Hepatocyte (in vitro differentiated cells): ENCODE results near the gene FAM120B. TPM values are rescaled to one million over a fixed set of nuclear protein-coding genes. Genes with fewer than 3 reads are reported as not detected.

ENCODE experiments used
- DNase-seq: peaks from one replicate; pipeline ENCODE4 v3.0.0-alpha.2; 2016; ENCODE audit warnings: low spot score
- H2AFZ ChIP-seq: fragments of 200-600 bp; sonication (generic); 2 replicates; pipeline ENCODE4 v1.6.0; 2016; ENCODE audit warnings: antibody characterized with exemption, mild to moderate bottlenecking
- H3K27ac ChIP-seq: fragments of 200-600 bp; sonication (generic); 2 replicates; pipeline ENCODE4 v1.5.1; 2016; ENCODE audit warnings: mild to moderate bottlenecking
- H3K27me3 ChIP-seq: fragments of 200-600 bp; sonication (generic); 2 replicates; pipeline ENCODE4 v1.6.1; 2016
- H3K36me3 ChIP-seq: fragments of 200-600 bp; sonication (generic); replicated peaks from 2 replicates; pipeline ENCODE4 v1.5.1; 2016; ENCODE audit warnings: low read depth; ENCODE audit not compliant: insufficient read depth
- H3K4me1 ChIP-seq: fragments of 200-600 bp; sonication (generic); 2 replicates; pipeline ENCODE4 v1.5.1; 2016; ENCODE audit warnings: mild to moderate bottlenecking, moderate library complexity; ENCODE audit not compliant: insufficient read depth
- H3K4me2 ChIP-seq: fragments of 200-600 bp; sonication (generic); 2 replicates; pipeline ENCODE4 v1.6.0; 2016
- H3K4me3 ChIP-seq: fragments of 200-600 bp; sonication (generic); 2 replicates; pipeline ENCODE4 v1.5.1; 2016; ENCODE audit warnings: mild to moderate bottlenecking
- H3K79me2 ChIP-seq: fragments of 200-600 bp; sonication (generic); 2 replicates; pipeline ENCODE4 v1.6.0; 2017; ENCODE audit warnings: mild to moderate bottlenecking
- H3K9me2 ChIP-seq: fragments of 200-600 bp; sonication (generic); replicated peaks from 2 replicates; pipeline ENCODE4 v1.6.0; 2017; ENCODE audit warnings: mild to moderate bottlenecking; ENCODE audit not compliant: insufficient read depth
- H3K9me3 ChIP-seq: fragments of 200-600 bp; sonication (generic); 2 replicates; pipeline ENCODE4 v1.5.1; 2016; ENCODE audit warnings: low read depth, mild to moderate bottlenecking
- H4K20me1 ChIP-seq: fragments of 200-600 bp; sonication (generic); 2 replicates; pipeline ENCODE4 v1.6.0; 2016; ENCODE audit warnings: mild to moderate bottlenecking; ENCODE audit not compliant: insufficient read depth, poor library complexity, severe bottlenecking
- CTCF ChIP-seq: fragments of 200-600 bp; sonication (generic); IDR thresholded peaks from 2 replicates; pipeline ENCODE4 v1.5.1; 2016; ENCODE audit warnings: antibody characterized with exemption, mild to moderate bottlenecking; ENCODE audit not compliant: poor library complexity
- EZH2 ChIP-seq: fragments of 200-600 bp; sonication (generic); IDR thresholded peaks from 2 replicates; pipeline ENCODE4 v1.6.1; 2016; ENCODE audit warnings: antibody characterized with exemption, mild to moderate bottlenecking, borderline replicate concordance
- EZH2phosphoT487 ChIP-seq: fragments of 200-600 bp; sonication (generic); IDR thresholded peaks from one replicate; pipeline ENCODE4 v1.6.1; 2018; ENCODE audit warnings: antibody characterized with exemption, mild to moderate bottlenecking, low read depth, moderate library complexity; ENCODE audit not compliant: unreplicated experiment, severe bottlenecking
- WGBS: methylation state at CpG from one replicate; pipeline ENCODE4 v1.1.6; 2016; ENCODE audit warnings: low lambda C conversion rate; ENCODE audit errors: missing lambda C conversion rate; 5-methylcytosine and 5-hydroxymethylcytosine counted together
- polyA plus RNA-seq: library from polyadenylated mRNA; unstranded; fragments of >200 nt; fragmentation: Nextera tagmentation; extraction: Ambion mirVana; gene quantifications from 2 replicates; pipeline ENCODE4 v1.2.1, GENCODE V29; 2016
- total RNA-seq: library from RNA; depleted of rRNA; stranded (reverse); fragments of >200 nt; gene quantifications from 2 replicates; pipeline ENCODE4 v1.2.3, GENCODE V29; 2014

The FAM120B gene
- total and polyA plus RNA-seq, 2 experiments from 2014 or later = 16.0 to 25.8 TPM

GRCh38 chr6:170265655-170266054, 40.9 kb upstream of the FAM120B start:
- WGBS = 63% methylated on average over 22 of the region's 22 CpGs
- Histone ChIP-seq H3K36me3 (no peaks in the 10 kb centered on the region), H3K9me2 (no peaks in the 10 kb centered on the region), H3K4me2 (peak overlapping the region; percentile 61), H2AFZ (no peak overlapping the region), H3K4me1 (peaks cover 25% of the 10 kb centered on the region), H3K79me2 (no peaks in the 10 kb centered on the region), H3K9me3 (no peaks in the 10 kb centered on the region), H4K20me1 (no peaks in the 10 kb centered on the region), H3K27me3 (no peaks in the 10 kb centered on the region), H3K27ac (peak overlapping the region; percentile 82), H3K4me3 (no peak overlapping the region)
- peak; percentile 77 for DNase-seq
- peak; percentile 4 for TF ChIP-seq CTCF
- no peak for TF ChIP-seq EZH2

- 36% methylated on average over 15 of the region's 18 CpGs for WGBS
- Histone ChIP-seq H2AFZ (no peak overlapping the region), H3K27ac (peak overlapping the region; percentile 82), H3K9me3 (no peaks in the 10 kb centered on the region), H3K4me2 (peak overlapping the region; percentile 61), H3K9me2 (no peaks in the 10 kb centered on the region), H3K79me2 (no peaks in the 10 kb centered on the region), H3K4me3 (no peak overlapping the region), H3K4me1 (peaks cover 25% of the 10 kb centered on the region), H3K36me3 (no peaks in the 10 kb centered on the region), H3K27me3 (no peaks in the 10 kb centered on the region), H4K20me1 (no peaks in the 10 kb centered on the region)
- TF ChIP-seq EZH2 = no peak
- no peak for TF ChIP-seq CTCF
- no peak for TF ChIP-seq EZH2phosphoT487
- no peak for DNase-seq
Observed at GRCh38 chr6:170266061-170266825, 40.3 kb upstream of the FAM120B start.

- no peak overlapping the region for H2AFZ ChIP-seq
- no peaks in the 10 kb centered on the region for H3K9me2 ChIP-seq
- H3K36me3 ChIP-seq = no peaks in the 10 kb centered on the region
- WGBS = 90% methylated on average over 14 of the region's 14 CpGs
- DNase-seq = no peak
- H3K9me3 ChIP-seq = no peaks in the 10 kb centered on the region
- TF ChIP-seq CTCF = no peak
- H3K4me1 ChIP-seq = peaks cover 25% of the 10 kb centered on the region
- H3K79me2 ChIP-seq = no peaks in the 10 kb centered on the region
- no peaks in the 10 kb centered on the region for H4K20me1 ChIP-seq
- H3K27me3 ChIP-seq = no peaks in the 10 kb centered on the region
- no peak overlapping the region for H3K4me3 ChIP-seq
- no peak overlapping the region for H3K4me2 ChIP-seq
- no peak overlapping the region for H3K27ac ChIP-seq
Observed at GRCh38 chr6:170267688-170268087, 38.9 kb upstream of the FAM120B start.
